ENCODE data around the gene DAW1.
A peak's percentile ranks its signal among the peaks of the same experiment; 100 is the strongest.

Gene DAW1, protein sequence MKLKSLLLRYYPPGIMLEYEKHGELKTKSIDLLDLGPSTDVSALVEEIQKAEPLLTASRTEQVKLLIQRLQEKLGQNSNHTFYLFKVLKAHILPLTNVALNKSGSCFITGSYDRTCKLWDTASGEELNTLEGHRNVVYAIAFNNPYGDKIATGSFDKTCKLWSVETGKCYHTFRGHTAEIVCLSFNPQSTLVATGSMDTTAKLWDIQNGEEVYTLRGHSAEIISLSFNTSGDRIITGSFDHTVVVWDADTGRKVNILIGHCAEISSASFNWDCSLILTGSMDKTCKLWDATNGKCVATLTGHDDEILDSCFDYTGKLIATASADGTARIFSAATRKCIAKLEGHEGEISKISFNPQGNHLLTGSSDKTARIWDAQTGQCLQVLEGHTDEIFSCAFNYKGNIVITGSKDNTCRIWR

DNA sequence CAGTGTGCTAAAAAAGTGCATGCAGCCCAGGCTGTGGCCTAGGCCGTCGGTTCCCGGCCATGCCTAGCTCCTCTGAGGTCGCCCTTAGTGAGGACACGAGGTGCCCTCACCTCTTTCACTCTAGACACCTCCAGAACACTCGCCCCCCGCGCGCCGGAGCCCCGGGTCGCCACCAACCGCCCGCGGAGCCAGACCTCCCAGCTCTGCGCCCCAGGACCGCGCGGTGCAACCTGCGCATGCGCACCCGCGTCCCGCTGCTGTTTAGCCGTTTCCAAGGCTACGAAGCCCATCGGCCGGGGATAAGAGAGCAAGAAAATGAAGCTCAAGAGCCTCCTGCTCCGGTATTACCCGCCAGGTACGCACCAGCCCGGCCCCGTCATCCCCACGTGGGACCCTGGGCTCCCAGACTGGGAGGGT lies at the start of gene DAW1:
TSS of gene DAW1 (plus strand) at position 257 of the 417 bp plus-strand sequence. CDS start at position 316, 59 bp downstream.
- no peak within 1 kb of the TSS for H3K4me3 ChIP-seq (replicated peaks; ENCODE audit: low read depth, low read length)
- H3K27me3 ChIP-seq (replicated peaks; ENCODE audit: control insufficient read depth, insufficient read depth, low read length), result no peaks in the 10 kb centered on the region
- no peaks in the 10 kb centered on the region for H3K36me3 ChIP-seq (ENCODE audit: control insufficient read depth, insufficient read depth, low read length)
- TF ChIP-seq, protein P1, sequence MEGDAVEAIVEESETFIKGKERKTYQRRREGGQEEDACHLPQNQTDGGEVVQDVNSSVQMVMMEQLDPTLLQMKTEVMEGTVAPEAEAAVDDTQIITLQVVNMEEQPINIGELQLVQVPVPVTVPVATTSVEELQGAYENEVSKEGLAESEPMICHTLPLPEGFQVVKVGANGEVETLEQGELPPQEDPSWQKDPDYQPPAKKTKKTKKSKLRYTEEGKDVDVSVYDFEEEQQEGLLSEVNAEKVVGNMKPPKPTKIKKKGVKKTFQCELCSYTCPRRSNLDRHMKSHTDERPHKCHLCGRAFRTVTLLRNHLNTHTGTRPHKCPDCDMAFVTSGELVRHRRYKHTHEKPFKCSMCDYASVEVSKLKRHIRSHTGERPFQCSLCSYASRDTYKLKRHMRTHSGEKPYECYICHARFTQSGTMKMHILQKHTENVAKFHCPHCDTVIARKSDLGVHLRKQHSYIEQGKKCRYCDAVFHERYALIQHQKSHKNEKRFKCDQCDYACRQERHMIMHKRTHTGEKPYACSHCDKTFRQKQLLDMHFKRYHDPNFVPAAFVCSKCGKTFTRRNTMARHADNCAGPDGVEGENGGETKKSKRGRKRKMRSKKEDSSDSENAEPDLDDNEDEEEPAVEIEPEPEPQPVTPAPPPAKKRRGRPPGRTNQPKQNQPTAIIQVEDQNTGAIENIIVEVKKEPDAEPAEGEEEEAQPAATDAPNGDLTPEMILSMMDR (IDR thresholded peaks at IDR 0.05; ENCODE audit: insufficient read depth, low read length, poor library complexity, severe bottlenecking), result no peak
- DNase-seq (ENCODE audit: extremely low read depth, insufficient read length), result peak; percentile 71

DNA sequence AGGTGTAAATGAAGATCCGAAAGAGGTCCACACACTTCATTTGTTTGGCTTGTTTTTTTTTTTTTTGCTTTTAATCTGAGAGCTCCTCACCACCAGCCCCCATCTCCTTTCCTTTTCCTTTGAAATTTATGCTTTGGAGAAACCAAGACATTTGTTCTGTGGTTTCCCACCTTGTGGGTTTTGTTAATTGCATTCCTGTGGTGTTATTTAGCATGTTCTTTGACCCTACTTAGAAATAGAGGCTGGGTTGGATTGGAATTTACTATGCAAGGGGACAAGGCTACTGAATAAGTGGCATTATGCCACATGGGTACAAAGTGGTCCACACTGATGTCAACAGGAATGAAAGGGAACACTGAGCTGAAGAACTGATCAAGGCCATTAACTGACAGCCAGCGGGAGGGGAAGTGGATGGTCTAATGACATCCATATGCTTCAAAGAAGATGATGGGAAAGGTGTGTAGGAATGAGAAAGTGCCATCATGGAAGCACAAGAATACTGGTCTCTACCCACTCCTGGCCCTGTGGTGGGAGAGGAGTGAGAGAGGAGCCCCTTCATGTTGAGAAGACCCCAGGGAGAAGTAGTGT lies 48.9 kb upstream of the DAW1 start:
- DNase-seq (ENCODE audit: extremely low read depth, insufficient read length), result no peak
- Histone ChIP-seq H3K4me3 (replicated peaks; ENCODE audit: low read depth, low read length) (no peak overlapping the region), H3K36me3 (ENCODE audit: control insufficient read depth, insufficient read depth, low read length) (no peaks in the 10 kb centered on the region), H3K27me3 (replicated peaks; ENCODE audit: control insufficient read depth, insufficient read depth, low read length) (no peaks in the 10 kb centered on the region)
- TF ChIP-seq, protein P1 (IDR thresholded peaks at IDR 0.05; ENCODE audit: insufficient read depth, low read length, poor library complexity, severe bottlenecking), result no peak

DNA sequence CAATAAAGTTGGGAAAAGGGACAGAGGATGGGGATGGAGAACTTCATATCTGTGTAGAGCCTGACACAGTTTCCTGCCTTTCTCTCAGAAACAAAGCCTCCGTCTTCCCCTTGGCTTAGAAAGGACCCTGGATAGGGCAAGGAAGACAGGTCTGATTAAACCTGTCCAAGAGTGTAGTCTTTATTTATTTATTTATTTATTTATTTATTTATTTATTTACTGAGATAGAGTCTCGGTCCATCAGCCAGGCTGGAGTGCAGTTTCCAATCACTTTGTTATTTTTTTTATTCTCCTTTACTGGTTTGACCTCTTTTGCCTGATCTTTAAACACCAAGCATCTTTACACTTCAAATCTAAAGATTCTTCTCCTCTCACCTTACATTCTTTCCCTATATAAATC lies 47.5 kb upstream of the DAW1 start:
- H3K36me3 ChIP-seq (ENCODE audit: control insufficient read depth, insufficient read depth, low read length), result no peaks in the 10 kb centered on the region

DNA sequence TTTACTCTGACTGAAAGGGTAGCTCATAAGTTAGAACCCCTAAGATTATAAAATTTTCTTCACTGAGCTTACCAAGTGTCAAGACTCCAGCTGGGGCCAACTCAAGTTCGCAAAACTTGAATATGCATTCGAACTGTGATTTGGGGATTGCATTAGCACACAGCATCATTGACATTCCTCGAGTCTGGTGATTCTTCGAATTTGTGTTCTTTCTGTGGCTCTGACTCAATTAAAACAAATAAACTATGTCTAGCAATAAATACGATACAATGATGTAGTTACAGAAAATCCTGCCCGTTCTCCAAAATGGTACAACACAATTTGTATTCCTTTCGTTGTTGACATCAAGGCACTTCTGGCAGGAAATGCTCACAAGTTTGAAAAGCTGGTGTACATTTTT lies 46.7 kb upstream of the DAW1 start:
- DNase-seq (ENCODE audit: extremely low read depth, insufficient read length), result no peak
- Histone ChIP-seq H3K36me3 (ENCODE audit: control insufficient read depth, insufficient read depth, low read length) (no peaks in the 10 kb centered on the region), H3K27me3 (replicated peaks; ENCODE audit: control insufficient read depth, insufficient read depth, low read length) (no peaks in the 10 kb centered on the region), H3K4me3 (replicated peaks; ENCODE audit: low read depth, low read length) (no peak overlapping the region)
- TF ChIP-seq, protein P1 (IDR thresholded peaks at IDR 0.05; ENCODE audit: insufficient read depth, low read length, poor library complexity, severe bottlenecking), result no peak

More for the DNA sequence above, 47.5 kb upstream of the DAW1 start:
- Histone ChIP-seq H3K27me3 (replicated peaks; ENCODE audit: control insufficient read depth, insufficient read depth, low read length) (no peaks in the 10 kb centered on the region), H3K4me3 (replicated peaks; ENCODE audit: low read depth, low read length) (no peak overlapping the region)
- TF ChIP-seq, protein P1 (IDR thresholded peaks at IDR 0.05; ENCODE audit: insufficient read depth, low read length, poor library complexity, severe bottlenecking), result no peak
- DNase-seq (ENCODE audit: extremely low read depth, insufficient read length), result no peak

DNA sequence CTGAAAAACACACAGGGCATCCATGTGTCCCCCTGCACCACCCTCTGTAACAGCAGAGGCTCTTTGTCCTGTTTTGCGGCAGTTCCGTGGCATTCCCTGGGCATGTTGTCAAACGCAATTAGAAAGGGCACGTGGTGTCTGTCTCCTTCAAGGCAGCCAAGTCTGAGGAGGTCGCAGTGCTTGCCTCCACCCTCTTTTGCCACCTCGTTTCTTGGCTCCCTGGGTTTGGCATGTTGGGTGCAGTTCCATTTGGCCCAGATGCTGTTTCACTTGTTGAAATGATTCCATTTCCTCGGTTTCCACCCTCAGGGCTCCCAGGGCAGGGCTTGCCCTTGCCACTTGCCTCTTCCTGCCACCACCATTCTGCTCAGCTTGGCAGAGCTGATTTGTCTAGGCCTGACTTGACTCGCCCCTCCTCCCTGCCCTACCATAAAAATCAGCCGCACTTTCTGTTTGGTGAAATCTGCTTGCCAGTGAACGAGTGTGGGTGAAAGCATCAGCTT lies 45.4 kb upstream of the DAW1 start:
- TF ChIP-seq, protein P1 (IDR thresholded peaks at IDR 0.05; ENCODE audit: insufficient read depth, low read length, poor library complexity, severe bottlenecking), result no peak
- Histone ChIP-seq H3K4me3 (replicated peaks; ENCODE audit: low read depth, low read length) (no peak overlapping the region), H3K27me3 (replicated peaks; ENCODE audit: control insufficient read depth, insufficient read depth, low read length) (no peaks in the 10 kb centered on the region), H3K36me3 (ENCODE audit: control insufficient read depth, insufficient read depth, low read length) (no peaks in the 10 kb centered on the region)
- DNase-seq (ENCODE audit: extremely low read depth, insufficient read length), result no peak
